RKO (cell line): ENCODE data around the gene CNNM2.

Experiments used
- DNase-seq: peaks from one replicate; pipeline ENCODE4 v3.0.0-alpha.2; 2016; ENCODE audit warnings: low spot score

Gene CNNM2

DNA sequence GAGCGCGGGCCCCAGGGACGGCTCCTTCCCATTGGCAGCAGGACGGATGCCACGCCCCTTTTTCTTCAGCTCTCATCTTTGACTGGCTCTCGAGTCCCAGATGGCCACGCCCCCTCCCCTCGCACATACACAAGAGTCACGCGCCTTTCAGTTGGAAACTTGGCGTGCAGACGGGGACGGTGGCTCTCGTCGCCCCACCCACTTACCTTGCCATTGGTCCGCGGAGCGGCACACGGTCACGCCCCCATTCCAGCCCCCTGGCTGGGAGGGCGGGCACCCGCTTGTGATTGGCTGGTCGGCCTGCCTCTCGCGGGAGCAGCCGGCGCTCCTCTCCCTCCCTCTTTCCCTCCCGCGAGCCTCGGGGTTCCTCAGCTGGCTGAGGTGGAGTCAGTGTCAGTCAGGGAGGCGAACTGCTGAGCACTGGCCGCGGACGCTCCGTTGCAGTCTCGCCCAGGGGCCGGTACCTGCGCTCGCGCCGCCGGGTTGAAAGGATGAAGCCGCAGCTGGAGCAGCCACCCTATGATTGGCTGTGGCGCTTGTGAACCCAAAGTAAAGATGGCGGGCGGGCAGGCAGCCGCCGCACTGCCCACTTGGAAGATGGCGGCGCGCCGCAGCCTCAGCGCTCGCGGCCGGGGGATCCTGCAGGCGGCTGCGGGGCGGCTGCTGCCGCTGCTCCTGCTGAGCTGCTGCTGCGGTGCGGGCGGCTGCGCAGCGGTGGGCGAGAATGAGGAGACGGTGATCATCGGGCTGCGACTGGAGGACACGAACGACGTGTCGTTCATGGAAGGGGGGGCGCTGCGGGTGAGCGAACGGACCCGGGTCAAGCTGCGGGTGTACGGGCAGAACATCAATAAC is at the start of gene CNNM2:
TSS of gene CNNM2 (plus strand) at position 333 of the 855 bp plus-strand sequence. CDS start at position 520, 187 bp downstream.
- peak; percentile 99 for DNase-seq

DNA sequence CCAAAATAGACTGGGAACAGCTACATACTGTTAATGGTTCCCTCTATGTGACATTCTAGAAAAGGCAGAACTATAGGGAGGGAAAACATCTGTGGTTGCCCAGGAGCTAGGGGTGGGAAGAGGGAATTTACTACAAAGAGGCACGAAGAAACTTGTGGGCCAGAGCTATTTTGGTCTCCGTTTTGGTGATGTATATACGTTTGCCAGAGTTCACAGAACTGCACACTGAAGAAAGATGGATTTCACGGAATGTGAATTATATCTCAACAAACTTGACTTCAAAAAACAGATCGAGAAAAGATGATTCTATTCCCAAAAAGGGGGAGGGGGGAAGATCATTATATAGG is 49.2 kb upstream of the CNNM2 start:
- no peak for DNase-seq

DNA sequence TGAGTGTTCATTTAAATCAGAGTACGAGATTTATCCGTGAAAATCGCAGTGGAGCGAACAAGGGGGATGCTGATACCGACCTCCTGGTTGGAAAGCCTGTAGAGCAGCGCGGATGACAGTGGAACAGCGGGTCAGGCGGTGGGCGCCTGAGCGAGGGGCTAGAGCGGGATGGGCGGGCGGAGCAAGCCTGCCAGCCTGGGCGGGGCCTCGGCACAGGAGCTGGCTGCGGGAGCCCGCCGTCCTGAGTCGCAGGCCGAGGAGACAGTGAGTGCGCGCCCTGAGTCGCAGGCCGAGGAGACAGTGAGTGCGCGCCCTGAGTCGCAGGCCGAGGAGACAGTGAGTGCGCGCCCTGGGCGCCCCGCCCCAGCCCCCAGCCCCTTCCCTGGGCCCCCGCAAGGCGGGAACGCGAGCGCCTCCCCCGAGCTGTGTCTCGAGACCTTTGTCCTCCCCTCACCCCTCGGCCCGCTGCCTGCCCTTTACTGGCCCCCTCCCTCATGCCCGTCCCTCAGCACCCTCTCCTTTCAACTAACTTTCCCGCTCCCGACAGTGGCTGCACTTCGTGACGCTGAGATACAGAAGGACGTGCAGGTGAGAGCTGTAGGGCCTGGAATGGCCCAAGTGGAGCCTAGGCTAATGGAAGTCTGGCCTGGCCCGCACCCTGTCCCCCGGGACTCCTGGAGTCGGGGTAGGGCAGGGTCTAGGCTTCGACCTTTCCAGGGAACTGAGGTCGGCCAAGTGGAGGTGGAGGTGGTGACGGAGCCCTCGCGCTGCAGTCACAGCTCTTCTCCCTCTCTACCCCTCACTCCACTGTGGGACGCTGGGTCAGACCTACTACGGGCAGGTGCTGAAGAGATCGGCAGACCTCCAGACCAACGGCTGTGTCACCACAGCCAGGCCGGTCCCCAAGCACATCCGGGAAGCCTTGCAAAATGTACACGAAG is 48.6 kb upstream of the CNNM2 start, which contains the start of gene AS3MT:
TSS of gene AS3MT (plus strand) at position 213 of the 941 bp plus-strand sequence. CDS start at position 336, 123 bp downstream.
- DNase-seq, result no peak

DNA sequence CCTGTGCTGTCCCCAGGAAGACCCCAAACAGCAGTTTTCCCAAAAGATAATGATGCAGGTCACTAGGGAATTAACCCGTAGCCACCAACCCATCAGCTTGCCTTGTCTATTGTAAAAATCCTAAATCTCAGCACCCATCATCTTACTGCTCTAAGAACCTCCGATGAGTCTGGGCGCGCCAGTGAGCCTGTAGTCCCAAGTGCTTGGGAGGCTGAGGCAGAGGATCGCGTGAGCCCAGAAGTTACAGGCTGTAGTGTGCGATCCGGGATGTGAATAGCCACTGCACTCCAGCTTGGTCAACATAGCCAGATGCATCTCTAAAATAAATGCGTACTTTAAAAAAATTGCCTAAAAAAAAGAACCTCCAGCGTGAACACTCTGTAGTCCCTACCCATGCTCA is 47.9 kb upstream of the CNNM2 start:
- DNase-seq, result no peak

DNA sequence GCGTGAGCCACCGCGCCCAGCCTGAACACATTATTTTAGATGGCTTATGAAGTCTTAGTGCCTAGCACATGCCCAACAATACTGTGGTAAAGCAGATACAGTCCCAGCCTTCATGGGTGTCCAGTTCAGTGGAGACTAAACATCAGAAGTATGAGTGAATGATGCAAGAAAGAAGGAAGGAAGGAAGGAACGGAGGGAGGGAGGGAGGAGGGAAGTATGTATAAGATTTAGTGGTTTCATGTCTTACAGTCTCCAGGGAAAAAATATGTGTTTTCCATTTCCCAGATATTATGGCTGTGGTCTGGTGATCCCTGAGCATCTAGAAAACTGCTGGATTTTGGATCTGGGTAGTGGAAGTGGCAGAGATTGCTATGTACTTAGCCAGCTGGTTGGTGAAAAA is 45.9 kb upstream of the CNNM2 start:
- DNase-seq, result no peak

DNA sequence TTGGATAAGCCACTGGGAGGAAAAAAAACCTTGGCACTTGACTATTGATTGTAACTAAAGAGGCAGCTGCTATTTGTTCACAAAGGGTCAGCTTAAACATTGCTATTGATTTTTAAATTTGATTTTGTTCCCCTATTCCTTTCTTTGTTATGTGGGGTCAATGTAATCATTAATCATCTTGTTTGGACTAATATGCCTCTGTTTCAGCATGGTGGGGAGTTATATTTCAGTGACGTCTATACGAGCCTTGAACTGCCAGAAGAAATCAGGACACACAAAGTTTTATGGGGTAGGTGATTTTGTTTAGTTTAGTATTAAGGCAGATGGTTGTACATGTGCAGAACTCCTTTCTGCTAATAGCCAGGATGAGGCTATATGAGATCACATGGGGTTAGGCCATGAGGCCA is 41.3 kb upstream of the CNNM2 start:
- no peak for DNase-seq

DNA sequence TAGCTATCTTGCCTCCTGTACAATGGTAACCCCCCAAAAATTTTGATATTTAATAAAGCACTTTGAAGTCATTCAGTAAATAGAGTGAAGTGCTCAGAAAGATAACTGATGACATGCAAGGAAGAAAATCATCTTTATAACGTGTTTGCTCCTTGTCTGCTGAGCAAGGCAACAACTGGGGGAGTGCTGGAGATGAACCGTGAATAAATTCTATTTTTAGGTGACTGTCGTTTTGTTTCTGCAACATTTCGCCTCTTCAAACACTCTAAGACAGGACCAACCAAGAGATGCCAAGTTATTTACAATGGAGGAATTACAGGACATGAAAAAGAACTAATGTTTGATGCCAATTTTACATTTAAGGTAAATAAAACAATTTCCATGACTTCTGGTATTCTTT is 39.5 kb upstream of the CNNM2 start:
- DNase-seq, result no peak

DNA sequence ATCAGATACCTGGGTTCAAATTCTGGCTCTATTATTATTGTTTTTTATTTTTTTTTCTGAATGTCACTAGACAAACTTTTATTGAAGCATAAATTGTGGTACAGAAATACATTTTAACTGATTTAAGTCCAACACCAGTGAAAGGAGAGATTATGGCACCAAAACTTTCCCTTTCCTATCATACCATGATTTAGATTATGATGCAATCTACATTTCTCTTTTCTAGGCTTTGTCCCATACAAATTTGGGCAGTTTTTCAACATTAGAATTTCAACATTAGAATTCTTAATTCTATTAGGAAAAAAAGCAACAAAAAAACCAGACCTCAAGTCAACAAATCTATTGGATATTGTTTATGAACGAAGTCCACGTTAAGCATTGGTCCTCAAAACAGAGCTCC is 37.8 kb upstream of the CNNM2 start:
- no peak for DNase-seq

DNA sequence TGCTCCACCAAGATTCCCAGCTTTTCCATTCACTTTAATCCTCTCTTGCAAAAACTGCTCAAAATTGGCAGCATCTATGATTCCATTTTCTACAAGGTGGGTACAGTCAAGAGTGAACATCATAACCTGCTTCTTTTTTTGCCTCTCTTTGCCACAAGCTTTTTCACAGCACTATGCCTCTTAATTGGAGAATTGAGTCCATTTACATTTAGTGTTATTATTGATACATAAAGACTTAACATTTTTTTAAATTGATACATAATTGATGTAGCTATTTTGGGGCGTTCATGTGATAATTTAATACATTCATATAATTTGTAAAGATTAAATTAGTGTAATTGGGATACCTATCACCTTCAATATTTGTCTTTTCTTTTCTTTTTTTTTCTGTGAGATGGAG is 30.0 kb upstream of the CNNM2 start:
- no peak for DNase-seq

DNA sequence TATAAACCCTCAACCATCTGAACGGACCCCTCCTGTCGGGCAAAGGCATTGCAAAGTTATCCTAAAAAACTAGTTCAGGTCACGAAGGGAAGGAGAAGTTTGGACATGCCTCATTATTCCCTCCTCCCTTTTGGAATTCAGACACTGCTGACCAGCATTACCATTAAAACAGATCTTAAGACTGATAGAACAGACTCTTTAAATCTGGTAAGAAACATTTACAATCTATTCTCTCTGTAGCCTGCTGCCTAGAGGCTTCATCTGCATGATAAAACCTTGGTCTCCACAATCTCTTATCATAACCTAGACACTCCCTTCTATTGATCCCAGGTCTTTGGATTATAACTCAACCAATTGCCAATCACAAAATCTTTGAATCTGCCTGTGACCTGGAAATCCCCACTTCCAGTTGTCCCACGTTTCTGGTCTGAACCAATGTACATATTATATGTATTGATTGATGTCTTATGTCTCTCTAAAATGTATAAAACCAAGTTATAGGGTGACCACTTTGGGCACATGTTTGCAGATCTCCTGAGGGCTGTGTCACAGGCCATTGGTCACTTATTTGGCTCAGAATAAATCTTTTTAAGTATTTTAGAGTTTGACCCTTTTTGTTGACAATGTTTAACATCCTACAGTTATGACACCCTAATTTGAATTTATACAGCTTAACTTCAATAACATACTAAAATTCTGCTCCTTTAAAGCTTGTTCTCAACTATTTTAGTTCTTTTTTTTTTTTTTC is 23.5 kb upstream of the CNNM2 start:
- no peak for DNase-seq

DNA sequence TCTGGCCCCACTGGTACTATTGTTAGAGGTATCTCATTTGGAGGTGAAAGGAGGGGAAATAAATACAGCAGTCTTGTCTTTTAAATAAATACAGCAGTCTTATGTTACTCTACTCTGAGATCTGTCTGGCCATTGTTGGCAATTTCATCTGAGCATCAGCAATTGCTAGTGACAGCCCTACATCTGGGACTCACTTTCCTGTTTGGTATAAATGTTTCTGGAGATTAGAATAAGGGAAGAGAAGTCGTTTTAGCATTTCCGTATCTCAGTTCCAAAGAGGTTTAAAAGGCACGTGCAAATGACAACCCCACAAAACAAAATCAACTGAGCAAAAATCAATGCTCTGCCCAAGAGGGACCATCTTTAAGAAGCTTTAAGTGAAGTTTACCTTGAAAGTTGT is 18.1 kb upstream of the CNNM2 start:
- DNase-seq, result no peak

DNA sequence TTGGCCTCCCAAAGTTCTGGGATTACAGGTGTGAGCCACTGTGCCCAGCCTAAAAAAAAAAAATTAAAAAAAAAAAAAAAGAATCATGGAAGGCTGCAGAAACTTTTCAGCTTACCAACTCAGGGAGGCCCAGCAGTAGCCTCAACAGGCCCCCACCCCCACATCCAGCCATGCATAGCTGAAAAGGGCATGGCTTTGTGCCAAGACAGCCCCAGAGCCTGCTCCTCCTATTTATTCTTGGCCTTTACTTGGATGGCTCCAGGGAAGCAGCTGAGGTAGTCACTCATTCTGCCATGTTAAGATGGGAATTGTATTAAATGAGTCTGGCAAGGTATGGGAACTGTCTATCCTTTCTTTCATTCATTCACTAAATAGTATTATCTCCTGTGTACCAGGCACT is 13.7 kb upstream of the CNNM2 start:
- DNase-seq, result no peak

DNA sequence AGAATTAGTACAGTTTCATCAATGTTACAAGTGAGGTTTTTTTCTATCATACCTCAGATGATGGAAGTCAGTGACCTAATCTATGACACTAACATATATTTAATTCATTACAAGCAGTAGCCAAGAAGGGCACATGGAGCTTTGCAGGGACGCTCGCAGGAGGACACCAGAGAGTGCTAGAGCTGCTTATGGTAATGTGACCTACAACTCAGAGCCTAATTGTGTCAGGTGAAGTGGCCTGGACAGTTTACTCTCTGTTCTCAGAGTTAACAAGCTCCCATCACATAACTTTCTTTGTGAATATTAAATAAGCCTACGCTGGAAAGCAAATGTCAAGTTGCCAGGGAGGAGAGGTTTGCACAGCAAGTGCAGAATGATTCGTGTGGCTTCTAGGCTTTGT is 11.6 kb upstream of the CNNM2 start:
- DNase-seq, result no peak

DNA sequence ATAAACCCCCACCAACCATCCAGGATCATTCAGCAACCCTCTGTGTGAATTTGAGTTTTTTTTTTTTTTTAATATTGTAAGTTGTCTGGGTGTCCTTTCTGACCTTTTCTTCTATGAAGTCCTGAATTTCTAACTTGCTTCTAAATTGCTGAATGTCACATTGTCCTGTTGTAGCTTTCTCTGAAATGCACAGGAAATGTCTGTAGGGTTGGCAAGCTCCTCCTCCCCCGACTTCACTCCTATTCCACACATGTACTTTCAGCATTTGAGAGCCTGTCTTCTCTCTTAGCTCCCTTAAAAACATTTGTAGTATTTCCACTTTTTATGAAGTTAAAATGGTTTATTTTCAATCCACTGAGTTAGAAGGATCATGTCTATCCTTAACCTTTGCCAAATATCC is 3.3 kb upstream of the CNNM2 start:
- DNase-seq, result no peak

DNA sequence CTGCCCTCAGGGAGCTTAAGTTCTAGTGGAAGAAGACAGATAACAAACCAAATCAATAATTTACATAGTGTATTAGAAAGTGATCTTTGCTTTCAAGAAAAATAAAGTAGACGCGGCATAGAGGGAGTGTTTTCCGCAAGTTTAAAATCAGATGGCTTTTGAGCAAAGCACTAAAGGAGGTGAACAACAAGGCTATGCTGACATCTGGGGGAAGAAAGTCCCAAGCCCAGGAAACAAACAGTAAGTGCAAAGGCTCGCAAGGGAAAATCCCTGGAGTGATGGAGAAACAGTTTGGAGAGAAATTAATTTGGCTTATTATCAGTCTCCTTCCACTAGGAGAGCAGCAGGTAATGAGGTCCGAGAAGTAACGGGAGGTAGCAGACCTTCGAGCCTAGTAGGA is 1.9 kb upstream of the CNNM2 start:
- no peak for DNase-seq

DNA sequence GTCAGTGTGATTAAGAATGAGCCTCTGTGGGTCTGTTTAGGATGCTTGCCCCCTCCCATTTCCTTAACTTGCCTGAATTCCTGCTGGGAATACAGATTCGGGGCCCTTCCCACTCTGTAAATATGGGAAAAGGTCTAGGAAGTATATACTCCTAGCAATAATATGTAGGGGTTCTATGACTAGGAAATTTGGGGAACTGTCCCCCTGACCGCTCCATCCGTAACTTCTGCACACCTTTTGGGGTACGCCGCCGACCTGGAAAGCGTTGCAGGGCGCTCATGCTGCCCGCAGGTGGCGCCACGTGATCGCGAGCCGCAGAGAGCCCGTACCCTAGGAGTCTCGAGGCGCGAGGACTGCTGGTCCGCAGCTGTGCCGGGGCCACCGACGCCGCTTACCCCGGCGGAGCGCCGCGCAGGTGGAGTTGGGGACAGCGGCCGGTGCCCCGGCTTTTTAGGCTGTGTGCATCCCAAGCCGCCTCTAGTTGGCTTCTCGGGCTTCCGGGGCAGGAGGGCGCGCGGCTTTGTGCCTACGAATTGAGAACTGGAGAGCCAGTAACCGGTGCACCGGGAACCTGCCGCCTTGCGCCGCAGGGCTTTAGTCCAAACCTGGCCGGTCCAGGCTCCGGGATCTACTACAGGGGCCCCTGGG is 656 bp upstream of the CNNM2 start:
- DNase-seq, result peak; percentile 83

DNA sequence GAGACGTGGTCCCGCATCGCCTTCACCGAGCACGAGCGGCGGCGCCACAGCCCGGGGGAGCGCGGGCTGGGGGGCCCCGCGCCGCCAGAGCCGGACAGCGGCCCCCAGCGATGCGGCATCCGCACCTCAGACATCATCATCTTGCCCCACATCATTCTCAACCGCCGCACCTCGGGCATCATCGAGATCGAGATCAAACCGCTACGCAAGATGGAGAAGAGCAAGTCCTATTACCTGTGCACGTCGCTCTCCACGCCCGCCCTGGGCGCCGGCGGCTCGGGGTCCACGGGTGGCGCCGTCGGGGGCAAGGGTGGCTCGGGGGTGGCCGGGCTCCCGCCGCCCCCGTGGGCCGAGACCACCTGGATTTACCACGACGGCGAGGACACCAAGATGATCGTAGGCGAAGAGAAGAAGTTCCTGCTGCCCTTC is 737 bp downstream of the CNNM2 start:
- DNase-seq, result no peak

DNA sequence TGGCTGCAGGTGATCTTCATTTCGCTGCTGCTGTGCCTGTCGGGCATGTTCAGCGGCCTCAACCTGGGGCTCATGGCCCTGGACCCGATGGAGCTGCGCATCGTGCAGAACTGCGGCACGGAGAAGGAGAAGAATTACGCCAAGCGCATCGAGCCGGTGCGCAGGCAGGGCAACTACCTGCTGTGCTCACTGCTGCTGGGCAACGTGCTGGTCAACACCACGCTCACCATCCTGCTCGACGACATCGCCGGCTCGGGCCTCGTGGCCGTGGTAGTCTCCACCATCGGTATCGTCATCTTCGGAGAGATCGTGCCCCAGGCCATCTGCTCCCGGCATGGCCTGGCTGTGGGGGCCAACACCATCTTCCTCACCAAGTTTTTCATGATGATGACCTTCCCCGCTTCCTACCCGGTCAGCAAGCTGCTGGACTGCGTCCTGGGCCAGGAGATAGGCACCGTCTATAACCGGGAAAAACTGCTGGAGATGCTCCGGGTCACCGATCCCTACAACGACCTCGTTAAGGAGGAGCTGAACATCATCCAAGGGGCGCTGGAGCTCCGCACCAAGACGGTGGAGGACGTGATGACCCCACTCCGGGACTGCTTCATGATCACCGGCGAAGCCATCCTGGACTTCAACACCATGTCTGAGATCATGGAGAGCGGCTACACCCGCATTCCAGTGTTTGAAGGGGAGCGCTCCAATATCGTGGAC is 1.3 kb downstream of the CNNM2 start:
- DNase-seq, result no peak

DNA sequence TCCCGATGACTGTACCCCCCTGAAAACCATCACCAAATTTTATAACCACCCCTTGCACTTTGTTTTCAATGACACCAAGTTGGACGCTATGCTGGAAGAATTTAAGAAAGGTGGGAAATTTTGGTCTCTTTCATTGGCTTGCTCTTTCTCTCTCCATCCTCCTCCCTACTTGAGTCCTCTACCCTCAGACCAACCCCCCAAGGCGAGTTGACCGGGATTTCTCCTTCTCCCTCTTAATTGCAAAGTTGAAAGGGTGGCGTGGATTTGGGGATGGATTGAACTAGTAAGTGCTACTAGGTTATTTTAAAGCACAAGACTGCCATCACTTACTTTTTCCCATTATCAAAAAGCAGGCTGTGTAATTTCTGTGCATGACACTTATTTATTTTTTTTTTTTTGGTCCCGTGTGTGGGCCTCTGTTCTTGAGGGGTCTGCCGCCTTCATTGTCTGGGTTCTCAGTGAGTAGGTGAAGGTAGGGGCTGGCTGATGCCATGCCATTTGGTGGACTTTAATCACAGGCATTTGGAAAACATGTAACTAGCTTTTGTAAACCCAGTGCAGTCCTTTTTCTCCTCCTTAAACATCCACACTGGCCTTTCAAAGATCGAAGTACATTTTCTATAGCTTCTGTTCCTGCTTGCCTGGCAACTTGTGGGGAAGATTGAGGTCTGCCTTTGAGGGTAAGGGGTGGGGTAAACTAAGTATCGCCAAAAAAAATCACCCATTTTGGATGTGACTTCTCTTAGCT is 2.1 kb downstream of the CNNM2 start:
- no peak for DNase-seq

DNA sequence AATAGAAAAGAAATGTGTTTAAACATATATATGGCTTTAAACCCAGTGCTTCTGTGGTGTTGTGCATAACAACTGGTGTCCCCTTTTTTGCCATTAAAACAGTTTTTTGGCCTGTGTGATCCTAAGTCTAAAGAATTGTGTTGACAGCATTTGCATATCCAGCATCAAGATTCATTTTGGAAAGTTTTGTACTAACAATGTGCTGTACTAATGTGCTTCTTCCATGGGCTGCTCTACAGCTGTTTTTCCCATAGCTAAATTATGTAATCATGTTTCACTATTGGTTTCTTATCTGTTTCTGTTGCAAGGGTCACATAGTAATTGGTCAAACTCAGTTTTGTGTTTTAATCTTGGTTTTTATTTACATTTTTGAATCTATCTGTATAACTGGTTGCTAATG is 5.5 kb downstream of the CNNM2 start:
- no peak for DNase-seq
